Hindlimb muscle (tissue), 1 donor: Measurements from ENCODE around the gene FAM53B. TPM values are rescaled to one million over a fixed set of nuclear protein-coding genes. Genes with fewer than 3 reads are reported as not detected.
"Not testable (repeated sequence)": the region's sequence is repeated elsewhere in the genome, so short reads cannot be mapped to it uniquely, and the experiment has no call there.

Experiments
- DNase-seq: peaks from one replicate; pipeline ENCODE4 v3.0.0-alpha.2; 2013
- polyA plus RNA-seq: library from polyadenylated mRNA; unstranded; fragments of 120-200 nt; gene quantifications from one replicate; pipeline ENCODE4 v1.2.1, GENCODE V29; 2013; ENCODE audit not compliant: insufficient read length

The FAM53B gene
- polyA plus RNA-seq, 1 donor, result 27.8 TPM

- DNase-seq, result no peak
Measured at GRCh38 chr10:124626759-124627380, 117.3 kb downstream of the FAM53B start.

GRCh38 chr10:124625831-124626238, 118.3 kb downstream of the FAM53B start:
- no peak for DNase-seq

- no peak for DNase-seq
Measured at GRCh38 chr10:124624895-124625294, 119.3 kb downstream of the FAM53B start.

- DNase-seq, result no peak
Measured at GRCh38 chr10:124624466-124624865, 119.7 kb downstream of the FAM53B start.

GRCh38 chr10:124624006-124624405, 120.2 kb downstream of the FAM53B start:
- no peak for DNase-seq

- DNase-seq, result no peak
Measured at GRCh38 chr10:124622866-124623536, 121.2 kb downstream of the FAM53B start.

- no peak for DNase-seq
Measured at GRCh38 chr10:124622158-124622557, 122.0 kb downstream of the FAM53B start.

GRCh38 chr10:124621637-124622036, 122.5 kb downstream of the FAM53B start:
- DNase-seq, result no peak

GRCh38 chr10:124619802-124620490, 124.2 kb downstream of the FAM53B start:
- no peak for DNase-seq

- DNase-seq, result no peak
Measured at GRCh38 chr10:124619195-124619594, 125.0 kb downstream of the FAM53B start.

- no peak for DNase-seq
Measured at GRCh38 chr10:124618470-124619073, 125.6 kb downstream of the FAM53B start.

- no peak for DNase-seq
Measured at GRCh38 chr10:124616836-124617130, 127.4 kb downstream of the FAM53B start.

GRCh38 chr10:124616040-124616835, 127.9 kb downstream of the FAM53B start:
- DNase-seq, result no peak

GRCh38 chr10:124615259-124615658, 128.9 kb downstream of the FAM53B start:
- DNase-seq, result no peak

- no peak for DNase-seq
Measured at GRCh38 chr10:124614003-124614659, 130.0 kb downstream of the FAM53B start.

GRCh38 chr10:124612611-124613498, 131.3 kb downstream of the FAM53B start:
- DNase-seq, result no peak

- no peak for DNase-seq
Measured at GRCh38 chr10:124611738-124612137, 132.4 kb downstream of the FAM53B start.

- not testable (repeated sequence) for DNase-seq
Measured at GRCh38 chr10:124610851-124611250, 133.3 kb downstream of the FAM53B start.

GRCh38 chr10:124610186-124610585, 134.0 kb downstream of the FAM53B start:
- DNase-seq, result not testable (repeated sequence)

GRCh38 chr10:124609698-124610097, 134.5 kb downstream of the FAM53B start:
- no peak for DNase-seq

GRCh38 chr10:124608093-124608721, 136.0 kb downstream of the FAM53B start:
- DNase-seq, result no peak
